ENCODE measurements around the gene RALGPS1. TPM values are rescaled to one million over a fixed set of nuclear protein-coding genes. Genes with fewer than 3 reads are reported as not detected.

RALGPS1 gene
- total RNA-seq, 1 donor from 2014 or later: 30.7 TPM

DNA sequence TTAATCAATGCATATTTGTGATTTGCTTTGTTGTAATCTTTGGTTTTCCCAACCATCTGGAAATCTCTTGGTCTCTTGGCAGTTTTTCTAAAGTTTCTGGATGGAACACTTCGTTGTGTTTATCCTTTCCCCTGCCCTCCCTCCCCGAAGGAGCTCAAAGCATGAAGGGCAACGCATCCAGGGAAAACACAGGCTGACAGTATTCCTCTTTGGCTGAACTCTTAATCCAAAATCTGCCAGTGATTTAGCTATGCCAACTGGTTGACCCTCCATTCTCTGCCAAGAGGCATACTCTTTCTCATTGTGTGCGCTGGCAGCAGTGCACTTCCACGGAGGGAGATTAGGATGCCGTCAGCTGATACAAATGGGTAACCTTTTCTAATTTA, 33.6 kb upstream of the RALGPS1 start:
- H3K9me3 Mint-ChIP-seq: no peaks in the 10 kb centered on the region
- DNase-seq (ENCODE audit: low spot score): no peak
- no peaks in the 10 kb centered on the region for H3K27me3 ChIP-seq
- peaks cover 41% of the 10 kb centered on the region for H4K20me1 ChIP-seq (ENCODE audit: low read depth)
- peaks cover 17% of the 10 kb centered on the region for H3K36me3 Mint-ChIP-seq
- H3K4me3 ChIP-seq: no peak overlapping the region
- no peak overlapping the region for H3K9ac ChIP-seq
- no peak overlapping the region for H2AFZ ChIP-seq (replicated peaks)
- H3K9me3 ChIP-seq (ENCODE audit: low read depth): no peaks in the 10 kb centered on the region
- peaks cover 33% of the 10 kb centered on the region for H3K4me1 Mint-ChIP-seq
- no peaks in the 10 kb centered on the region for H3K36me3 ChIP-seq
- H3K4me1 ChIP-seq: peaks cover 23% of the 10 kb centered on the region
- no peaks in the 10 kb centered on the region for H3K27me3 Mint-ChIP-seq (ENCODE audit: insufficient read depth, low read depth)
- peaks cover 3% of the 10 kb centered on the region for H3F3A ChIP-seq (ENCODE audit: low read depth)
- H3K27ac ChIP-seq: no peak overlapping the region
- no peak overlapping the region for H3K4me2 ChIP-seq
- TF ChIP-seq EZH2 (IDR thresholded peaks at IDR 0.05): no peak
- no peak overlapping the region for H3K27ac Mint-ChIP-seq
- H3K4me3 Mint-ChIP-seq: no peak overlapping the region
- H3K79me2 ChIP-seq (ENCODE audit: low read depth): peaks cover 25% of the 10 kb centered on the region

DNA sequence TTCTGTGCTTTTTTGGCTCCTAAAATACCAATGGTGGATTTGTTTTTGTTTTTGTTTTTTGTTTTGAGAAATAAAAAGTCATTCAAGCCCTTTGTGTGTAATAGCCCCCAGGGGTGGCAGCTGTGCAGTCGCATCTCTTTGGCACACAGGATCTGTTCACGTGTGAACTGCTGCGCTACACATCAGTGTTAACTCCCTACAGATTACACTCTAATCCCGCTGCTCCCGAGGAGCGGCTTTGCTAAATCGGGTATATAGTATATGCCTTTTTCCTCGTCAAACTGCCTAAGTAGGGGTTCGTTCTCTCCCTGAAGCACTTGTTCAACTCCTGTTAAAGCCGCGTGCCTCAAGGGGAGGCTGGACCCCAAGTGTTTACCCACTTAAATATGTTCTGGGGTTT, 31.8 kb upstream of the RALGPS1 start:
- H3K9me3 ChIP-seq (ENCODE audit: low read depth): no peaks in the 10 kb centered on the region
- H3K36me3 ChIP-seq: no peaks in the 10 kb centered on the region
- no peak overlapping the region for H3K4me3 Mint-ChIP-seq
- no peak overlapping the region for H3K4me3 ChIP-seq
- peaks cover 17% of the 10 kb centered on the region for H3K36me3 Mint-ChIP-seq
- H3K27me3 ChIP-seq: no peaks in the 10 kb centered on the region
- no peak for TF ChIP-seq EZH2 (IDR thresholded peaks at IDR 0.05)
- TF ChIP-seq EZH2phosphoT487 (IDR thresholded peaks at IDR 0.05): no peak
- TF ChIP-seq, protein P1, sequence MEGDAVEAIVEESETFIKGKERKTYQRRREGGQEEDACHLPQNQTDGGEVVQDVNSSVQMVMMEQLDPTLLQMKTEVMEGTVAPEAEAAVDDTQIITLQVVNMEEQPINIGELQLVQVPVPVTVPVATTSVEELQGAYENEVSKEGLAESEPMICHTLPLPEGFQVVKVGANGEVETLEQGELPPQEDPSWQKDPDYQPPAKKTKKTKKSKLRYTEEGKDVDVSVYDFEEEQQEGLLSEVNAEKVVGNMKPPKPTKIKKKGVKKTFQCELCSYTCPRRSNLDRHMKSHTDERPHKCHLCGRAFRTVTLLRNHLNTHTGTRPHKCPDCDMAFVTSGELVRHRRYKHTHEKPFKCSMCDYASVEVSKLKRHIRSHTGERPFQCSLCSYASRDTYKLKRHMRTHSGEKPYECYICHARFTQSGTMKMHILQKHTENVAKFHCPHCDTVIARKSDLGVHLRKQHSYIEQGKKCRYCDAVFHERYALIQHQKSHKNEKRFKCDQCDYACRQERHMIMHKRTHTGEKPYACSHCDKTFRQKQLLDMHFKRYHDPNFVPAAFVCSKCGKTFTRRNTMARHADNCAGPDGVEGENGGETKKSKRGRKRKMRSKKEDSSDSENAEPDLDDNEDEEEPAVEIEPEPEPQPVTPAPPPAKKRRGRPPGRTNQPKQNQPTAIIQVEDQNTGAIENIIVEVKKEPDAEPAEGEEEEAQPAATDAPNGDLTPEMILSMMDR (IDR thresholded peaks at IDR 0.05): no peak
- no peak overlapping the region for H3K4me2 ChIP-seq
- H2AFZ ChIP-seq (replicated peaks): no peak overlapping the region
- no peaks in the 10 kb centered on the region for H3K9me3 Mint-ChIP-seq
- H3K79me2 ChIP-seq (ENCODE audit: low read depth): peaks cover 9% of the 10 kb centered on the region
- peaks cover 35% of the 10 kb centered on the region for H3K4me1 Mint-ChIP-seq
- no peak overlapping the region for H3K27ac ChIP-seq
- H4K20me1 ChIP-seq (ENCODE audit: low read depth): peaks cover 46% of the 10 kb centered on the region
- no peaks in the 10 kb centered on the region for H3K27me3 Mint-ChIP-seq (ENCODE audit: insufficient read depth, low read depth)
- no peak overlapping the region for H3K9ac ChIP-seq
- no peak for DNase-seq (ENCODE audit: low spot score)
- H3F3A ChIP-seq (ENCODE audit: low read depth): peaks cover 4% of the 10 kb centered on the region
- peaks cover 28% of the 10 kb centered on the region for H3K4me1 ChIP-seq
- no peak overlapping the region for H3K27ac Mint-ChIP-seq

DNA sequence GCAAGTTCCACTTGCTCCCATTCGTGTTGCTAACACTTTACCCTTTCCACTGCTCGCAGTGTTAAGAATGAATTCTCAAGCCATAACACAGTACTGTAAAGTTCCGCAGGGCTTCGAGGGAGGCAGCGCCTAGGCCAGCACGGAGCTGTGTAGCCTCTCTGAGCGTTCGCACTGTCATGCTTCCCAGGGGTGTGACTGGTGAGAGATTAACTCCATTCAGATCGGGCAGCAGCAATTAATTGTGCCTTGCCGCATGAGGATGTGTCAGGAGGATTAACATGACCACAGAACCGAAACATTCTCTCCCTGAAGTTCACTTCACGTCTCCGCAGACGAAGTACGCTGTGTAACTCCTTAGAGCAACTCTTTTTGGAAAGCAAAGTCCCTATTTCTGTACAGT, 30.9 kb upstream of the RALGPS1 start:
- no peak overlapping the region for H2AFZ ChIP-seq (replicated peaks)
- H4K20me1 ChIP-seq (ENCODE audit: low read depth): peaks cover 46% of the 10 kb centered on the region
- no peak overlapping the region for H3K4me2 ChIP-seq
- Mint-ChIP-seq H3K4me1 (peaks cover 35% of the 10 kb centered on the region), H3K27ac (no peak overlapping the region), H3K27me3 (ENCODE audit: insufficient read depth, low read depth) (peaks cover 4% of the 10 kb centered on the region), H3K36me3 (peaks cover 17% of the 10 kb centered on the region), H3K9me3 (no peaks in the 10 kb centered on the region), H3K4me3 (no peak overlapping the region)
- H3K4me1 ChIP-seq: peaks cover 28% of the 10 kb centered on the region
- H3K9me3 ChIP-seq (ENCODE audit: low read depth): no peaks in the 10 kb centered on the region
- H3K27me3 ChIP-seq: no peaks in the 10 kb centered on the region
- H3K27ac ChIP-seq: no peak overlapping the region
- TF ChIP-seq EZH2 (IDR thresholded peaks at IDR 0.05): no peak
- no peak for TF ChIP-seq EZH2phosphoT487 (IDR thresholded peaks at IDR 0.05)
- TF ChIP-seq, protein P1 (IDR thresholded peaks at IDR 0.05): no peak
- H3F3A ChIP-seq (ENCODE audit: low read depth): peaks cover 4% of the 10 kb centered on the region
- no peak overlapping the region for H3K4me3 ChIP-seq
- no peak overlapping the region for H3K9ac ChIP-seq
- peak; percentile 75 for DNase-seq (ENCODE audit: low spot score)
- H3K36me3 ChIP-seq: no peaks in the 10 kb centered on the region
- peaks cover 9% of the 10 kb centered on the region for H3K79me2 ChIP-seq (ENCODE audit: low read depth)

DNA sequence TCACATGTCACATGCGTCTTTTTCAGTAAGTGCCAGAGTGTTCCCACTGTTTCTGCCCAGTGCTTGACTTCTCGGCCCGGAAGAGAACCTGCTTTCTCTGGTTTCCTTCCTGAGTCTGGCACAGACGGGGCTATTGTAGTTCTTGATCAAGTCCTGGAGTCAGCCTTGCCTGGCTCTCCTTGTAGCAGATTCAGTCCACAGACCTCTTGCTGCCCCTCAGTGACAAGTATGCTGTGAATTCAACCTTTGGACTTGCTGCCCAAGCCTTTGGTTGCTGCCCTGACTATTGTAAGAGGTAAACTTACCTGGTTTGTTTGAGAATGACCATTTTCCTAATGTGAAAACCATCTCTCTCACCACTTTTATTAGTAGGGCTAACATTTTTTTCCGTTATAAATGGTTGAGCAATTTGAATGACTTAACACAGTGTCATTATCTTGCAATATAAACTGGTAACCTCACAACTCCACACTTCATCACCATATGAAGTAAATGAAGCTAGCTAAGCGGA, 29.4 kb upstream of the RALGPS1 start:
- Mint-ChIP-seq H3K9me3 (no peaks in the 10 kb centered on the region), H3K4me3 (no peak overlapping the region), H3K27ac (no peak overlapping the region), H3K4me1 (peaks cover 35% of the 10 kb centered on the region), H3K36me3 (peaks cover 6% of the 10 kb centered on the region), H3K27me3 (ENCODE audit: insufficient read depth, low read depth) (peaks cover 6% of the 10 kb centered on the region)
- TF ChIP-seq EZH2phosphoT487 (IDR thresholded peaks at IDR 0.05) (no peak), EZH2 (IDR thresholded peaks at IDR 0.05) (no peak)
- TF ChIP-seq, protein P1 (IDR thresholded peaks at IDR 0.05): no peak
- Histone ChIP-seq H3K36me3 (no peaks in the 10 kb centered on the region), H3K27me3 (no peaks in the 10 kb centered on the region), H3K27ac (no peak overlapping the region), H3K4me1 (peaks cover 28% of the 10 kb centered on the region), H3F3A (ENCODE audit: low read depth) (peaks cover 4% of the 10 kb centered on the region), H2AFZ (replicated peaks) (no peak overlapping the region), H4K20me1 (ENCODE audit: low read depth) (peaks cover 46% of the 10 kb centered on the region), H3K9me3 (ENCODE audit: low read depth) (no peaks in the 10 kb centered on the region), H3K9ac (no peak overlapping the region), H3K4me3 (no peak overlapping the region), H3K79me2 (ENCODE audit: low read depth) (peaks cover 9% of the 10 kb centered on the region), H3K4me2 (no peak overlapping the region)
- no peak for DNase-seq (ENCODE audit: low spot score)
